ENCODE data around the gene PALM. TPM values are rescaled to one million over a fixed set of nuclear protein-coding genes. Genes with fewer than 3 reads are reported as not detected.

Gene PALM
- total RNA-seq, 1 donor from 2014 or later: 17.1 TPM

GRCh38 chr19:795073-795611, 86.4 kb downstream of the PALM start:
- no peak for DNase-seq (ENCODE audit: low read depth)
- no peak for TF ChIP-seq CTCF (conservative IDR thresholded peaks at IDR 0.05; ENCODE audit: low read depth, low read length)
- H3K4me3 ChIP-seq (ENCODE audit: low read depth, low read length): no peak overlapping the region

- no peak for TF ChIP-seq CTCF (conservative IDR thresholded peaks at IDR 0.05; ENCODE audit: low read depth, low read length)
- no peak for DNase-seq (ENCODE audit: low read depth)
- peak overlapping the region; percentile 84 for H3K4me3 ChIP-seq (ENCODE audit: low read depth, low read length)
Measured at GRCh38 chr19:795691-796581, 87.2 kb downstream of the PALM start.

- peak within 1 kb of the TSS; percentile 92 for H3K4me3 ChIP-seq (ENCODE audit: low read depth, low read length)
- DNase-seq (ENCODE audit: low read depth): peak; percentile 98
- no peak for TF ChIP-seq CTCF (conservative IDR thresholded peaks at IDR 0.05; ENCODE audit: low read depth, low read length)
Measured at GRCh38 chr19:796692-797527, 88.2 kb downstream of the PALM start, which contains the start of gene PTBP1. Gene PTBP1 (plus strand): TSS chr19:797452. CDS start chr19:797498, 46 bp downstream.

Other genes starting within 250 kb of the PALM start
- 0.07 and 2.1 TPM in 2 replicates for gene SHC2, start 247.9 kb upstream of the PALM start, total RNA-seq
- 0.17 TPM in 1 of 2 replicates, not detected in the other for gene MADCAM1, start 212.4 kb upstream of the PALM start, total RNA-seq
- gene TPGS1, start 201.4 kb upstream of the PALM start, total RNA-seq: 56.4 and 78.1 TPM in 2 replicates
- 142 and 265 TPM in 2 replicates for gene CDC34, start 177.2 kb upstream of the PALM start, total RNA-seq
- gene GZMM, start 164.9 kb upstream of the PALM start, total RNA-seq: not detected in 2 replicates
- 705 and 835 TPM in 2 replicates for gene BSG, start 136.3 kb upstream of the PALM start, total RNA-seq
- gene HCN2, start 119.1 kb upstream of the PALM start, total RNA-seq: 0.22 TPM in 1 of 2 replicates, not detected in the other
- 37.9 and 60.0 TPM in 2 replicates for gene POLRMT, start 75.4 kb upstream of the PALM start, total RNA-seq
- gene FGF22, start 69.1 kb upstream of the PALM start, total RNA-seq: 0.29 TPM in 1 of 2 replicates, not detected in the other
- 102 and 161 TPM in 2 replicates for gene RNF126, start 45.7 kb upstream of the PALM start, total RNA-seq
- gene FSTL3, start 32.5 kb upstream of the PALM start, total RNA-seq: 199 and 483 TPM in 2 replicates
- gene PRSS57, start 13.5 kb upstream of the PALM start, total RNA-seq: not detected in 2 replicates
- 25.2 and 41.5 TPM in 2 replicates for gene MISP, start 42.2 kb downstream of the PALM start, total RNA-seq
- gene PTBP1, start 88.5 kb downstream of the PALM start, total RNA-seq: 186 and 453 TPM in 2 replicates
- gene PLPPR3, start 113.0 kb downstream of the PALM start, total RNA-seq: 0.07 and 0.75 TPM in 2 replicates
- gene AZU1, start 118.9 kb downstream of the PALM start, total RNA-seq: not detected in 2 replicates
- gene PRTN3, start 132.1 kb downstream of the PALM start, total RNA-seq: not detected in 2 replicates
- not detected in 2 replicates for gene ELANE, start 143.4 kb downstream of the PALM start, total RNA-seq
- gene CFD, start 150.7 kb downstream of the PALM start, total RNA-seq: 3.2 and 5.2 TPM in 2 replicates
- 53.5 and 57.4 TPM in 2 replicates for gene MED16, start 184.3 kb downstream of the PALM start, total RNA-seq
- gene RNU6-9, start 184.5 kb downstream of the PALM start, total RNA-seq: not detected in 2 replicates
- gene R3HDM4, start 204.3 kb downstream of the PALM start, total RNA-seq: 49.8 and 60.0 TPM in 2 replicates
- 0.72 and 0.92 TPM in 2 replicates for gene KISS1R, start 208.4 kb downstream of the PALM start, total RNA-seq
- gene ARID3A, start 217.1 kb downstream of the PALM start, total RNA-seq: 26.6 and 37.0 TPM in 2 replicates

All from epithelial cell of proximal tubule (primary cell).